Caco-2 (cell line): Measurements from ENCODE around the gene GAS6. TPM values are rescaled to one million over a fixed set of nuclear protein-coding genes. Genes with fewer than 3 reads are reported as not detected.

Experiments
- BruUV-seq: library from RNA; stranded (reverse); fragments of 400-500 nt; replicated peaks from 2 replicates; lab custom pipeline; 2021; lab: Mats Ljungman, UMichigan
- CTCF ChIA-PET: fragments of 300-600 bp; sonication (Branson Sonifier 250); formaldehyde crosslinking; loops from one replicate; lab custom pipeline; 2022; ENCODE audit warnings: antibody characterized with exemption; lab: Charles Lee
- POLR2A ChIA-PET: fragments of 300-600 bp; sonication (Branson Sonifier 250); formaldehyde crosslinking; loops from one replicate; lab custom pipeline; 2022; ENCODE audit warnings: antibody characterized with exemption; lab: Charles Lee
- DNase-seq, 2 experiments: peaks; one replicate each; pipeline versions ENCODE4 v3.0.0 to v3.0.0-alpha.2; 2020 to 2022
- H3K27me3 ChIP-seq: replicated peaks from 2 replicates; pipeline ENCODE4 v1.6.0; 2011; ENCODE audit warnings: low read length; ENCODE audit not compliant: control insufficient read depth, insufficient read depth
- H3K36me3 ChIP-seq: 2 replicates; pipeline ENCODE4 v1.5.1; 2011; ENCODE audit warnings: low read length; ENCODE audit not compliant: control insufficient read depth, insufficient read depth
- H3K4me1 ChIP-seq: fragments of 250-450 bp; sonication (Bioruptor Pico); 2 replicates; pipeline ENCODE4 v1.5.1; 2020; ENCODE audit warnings: mild to moderate bottlenecking
- H3K4me3 ChIP-seq: 2 replicates; pipeline ENCODE4 v1.5.1; 2011; ENCODE audit warnings: low read depth, mild to moderate bottlenecking, control low read depth, low read length
- H3K9me3 ChIP-seq: fragments of 250-450 bp; sonication (Bioruptor Pico); 2 replicates; pipeline ENCODE4 v1.5.1; 2020; ENCODE audit warnings: mild to moderate bottlenecking, moderate library complexity
- H3K27ac Mint-ChIP-seq: one replicate; pipeline ENCODE4 v1.8.0; 2022; ENCODE audit warnings: mixed read lengths; ENCODE audit not compliant: unreplicated experiment
- H3K27me3 Mint-ChIP-seq: one replicate; pipeline ENCODE4 v1.8.0; 2022; ENCODE audit warnings: mixed read lengths; ENCODE audit not compliant: insufficient read depth, unreplicated experiment
- H3K36me3 Mint-ChIP-seq: one replicate; pipeline ENCODE4 v1.8.0; 2022; ENCODE audit warnings: mild to moderate bottlenecking, mixed read lengths; ENCODE audit not compliant: insufficient read depth, unreplicated experiment
- H3K4me1 Mint-ChIP-seq: one replicate; pipeline ENCODE4 v1.8.0; 2022; ENCODE audit warnings: low read depth, mixed read lengths; ENCODE audit not compliant: unreplicated experiment
- H3K4me3 Mint-ChIP-seq: one replicate; pipeline ENCODE4 v1.8.0; 2022; ENCODE audit warnings: mild to moderate bottlenecking, moderate library complexity, mixed read lengths; ENCODE audit not compliant: unreplicated experiment
- H3K9me3 Mint-ChIP-seq: one replicate; pipeline ENCODE4 v1.8.0; 2022; ENCODE audit warnings: mixed read lengths; ENCODE audit not compliant: unreplicated experiment
- intact Hi-C: fragments of 100-400 bp; cut with micrococcal nuclease; formaldehyde crosslinking; loops from one replicate; pipeline ENCODE4 v1.10.0; 2022; ENCODE audit not compliant: unreplicated experiment
- total RNA-seq: library from RNA; stranded (reverse); gene quantifications from 2 replicates; pipeline ENCODE4 v1.2.3, GENCODE V29; 2022
- TF ChIP-seq, protein P1 (sequence below), 2 experiments: fragments of 200-600 bp in 1 of 2; IDR thresholded peaks; 1 replicate in 1 of 2; 2 replicates in 1 of 2; pipeline versions ENCODE4 v1.5.1 to v1.8.0; 2011 to 2022; ENCODE audit warnings: antibody characterized with exemption in 1 of 2, control low read depth in 1 of 2, inconsistent platforms in 1 of 2, low read depth in 1 of 2, low read length in 1 of 2, mild to moderate bottlenecking in 1 of 2, moderate library complexity in 1 of 2; ENCODE audit not compliant: insufficient read depth in 1 of 2, severe bottlenecking in 1 of 2, unreplicated experiment in 1 of 2

The GAS6 gene
- total RNA-seq, 1 experiment from 2014 or later = 34.8 TPM

DNA sequence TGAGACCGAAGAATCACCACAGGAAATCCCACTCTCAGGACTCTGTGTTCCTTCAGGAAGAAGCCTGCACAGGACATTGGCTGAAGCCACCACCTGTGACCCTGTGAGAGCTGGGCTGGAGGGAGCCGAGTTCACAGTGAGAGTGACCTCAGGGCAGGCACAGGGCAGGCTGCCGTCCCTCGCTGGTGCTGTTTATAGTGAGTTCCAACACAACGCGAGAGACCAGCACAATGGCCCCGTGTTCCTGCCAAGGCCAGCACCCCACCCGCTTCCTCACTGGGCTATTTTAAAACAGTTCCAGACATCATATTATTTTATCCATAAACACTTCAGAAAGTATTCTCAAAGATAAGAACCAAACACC is 18.4 kb upstream of the GAS6 start:
- ChIA-PET CTCF (no interaction called here), POLR2A (no interaction called here)
- H3K27me3 Mint-ChIP-seq = peaks cover 6% of the 10 kb centered on the region
- Histone ChIP-seq H3K27me3 (no peaks in the 10 kb centered on the region), H3K36me3 (no peaks in the 10 kb centered on the region), H3K9me3 (0 out of 2 replicates have a peak, but pooled peaks cover under 1% of the 10 kb centered on the region), H3K4me3 (no peak overlapping the region), H3K4me1 (no peaks in the 10 kb centered on the region)
- no peak overlapping the region for H3K4me3 Mint-ChIP-seq
- TF ChIP-seq, protein P1, sequence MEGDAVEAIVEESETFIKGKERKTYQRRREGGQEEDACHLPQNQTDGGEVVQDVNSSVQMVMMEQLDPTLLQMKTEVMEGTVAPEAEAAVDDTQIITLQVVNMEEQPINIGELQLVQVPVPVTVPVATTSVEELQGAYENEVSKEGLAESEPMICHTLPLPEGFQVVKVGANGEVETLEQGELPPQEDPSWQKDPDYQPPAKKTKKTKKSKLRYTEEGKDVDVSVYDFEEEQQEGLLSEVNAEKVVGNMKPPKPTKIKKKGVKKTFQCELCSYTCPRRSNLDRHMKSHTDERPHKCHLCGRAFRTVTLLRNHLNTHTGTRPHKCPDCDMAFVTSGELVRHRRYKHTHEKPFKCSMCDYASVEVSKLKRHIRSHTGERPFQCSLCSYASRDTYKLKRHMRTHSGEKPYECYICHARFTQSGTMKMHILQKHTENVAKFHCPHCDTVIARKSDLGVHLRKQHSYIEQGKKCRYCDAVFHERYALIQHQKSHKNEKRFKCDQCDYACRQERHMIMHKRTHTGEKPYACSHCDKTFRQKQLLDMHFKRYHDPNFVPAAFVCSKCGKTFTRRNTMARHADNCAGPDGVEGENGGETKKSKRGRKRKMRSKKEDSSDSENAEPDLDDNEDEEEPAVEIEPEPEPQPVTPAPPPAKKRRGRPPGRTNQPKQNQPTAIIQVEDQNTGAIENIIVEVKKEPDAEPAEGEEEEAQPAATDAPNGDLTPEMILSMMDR (IDR thresholded peaks at IDR 0.05; ENCODE audit: insufficient read depth in 1 of 2, low read depth in 1 of 2, low read length in 1 of 2, severe bottlenecking in 1 of 2, unreplicated experiment in 1 of 2) = no peak
- H3K27ac Mint-ChIP-seq = no peak overlapping the region
- no peaks in the 10 kb centered on the region for H3K4me1 Mint-ChIP-seq
- intact Hi-C loops = no loop called here
- no TSS peak for BruUV-seq
- no peaks in the 10 kb centered on the region for H3K36me3 Mint-ChIP-seq
- no peaks in the 10 kb centered on the region for H3K9me3 Mint-ChIP-seq
- DNase-seq = no peak

DNA sequence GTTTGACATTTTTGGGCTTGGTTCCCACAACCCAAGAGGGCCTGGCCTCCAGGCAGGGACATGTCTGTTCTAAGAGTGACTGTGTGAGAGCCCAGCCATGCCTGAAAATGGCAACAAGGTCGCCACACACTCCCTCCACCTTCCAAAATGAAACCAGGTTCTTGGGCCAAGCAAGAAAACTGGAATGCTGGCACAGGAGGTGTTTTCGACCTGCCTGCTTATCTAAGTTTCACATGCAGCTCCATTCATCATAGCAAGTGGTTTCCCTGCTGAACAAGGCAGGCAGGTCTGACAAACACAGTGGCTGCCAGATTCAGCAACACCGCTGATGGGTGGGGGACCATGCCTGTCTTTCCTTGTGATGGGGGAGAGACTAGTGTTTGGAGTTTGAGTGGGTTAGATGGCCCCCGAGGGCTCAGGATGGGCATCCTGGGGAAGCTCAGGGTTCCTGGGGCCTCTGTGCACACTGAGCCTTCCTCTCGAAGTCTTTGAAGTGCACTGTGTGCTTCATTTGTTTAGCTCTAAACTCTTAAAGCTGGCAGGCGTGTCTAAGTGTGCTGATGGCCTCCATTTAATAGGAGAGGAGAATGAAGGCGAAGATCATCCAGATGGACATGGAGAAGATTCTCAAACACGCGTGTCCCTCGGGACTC is 17.9 kb upstream of the GAS6 start:
- Histone ChIP-seq H3K36me3 (no peaks in the 10 kb centered on the region), H3K4me3 (no peak overlapping the region), H3K27me3 (no peaks in the 10 kb centered on the region), H3K9me3 (0 out of 2 replicates have a peak, but pooled peaks cover 4% of the 10 kb centered on the region), H3K4me1 (no peaks in the 10 kb centered on the region)
- POLR2A ChIA-PET = no interaction called here
- intact Hi-C loops = no loop called here
- BruUV-seq = no TSS peak
- CTCF ChIA-PET = no interaction called here
- Mint-ChIP-seq H3K9me3 (no peaks in the 10 kb centered on the region), H3K27ac (no peak overlapping the region), H3K4me3 (no peak overlapping the region), H3K4me1 (no peaks in the 10 kb centered on the region), H3K36me3 (no peaks in the 10 kb centered on the region), H3K27me3 (peaks cover 6% of the 10 kb centered on the region)
- TF ChIP-seq, protein P1 (IDR thresholded peaks at IDR 0.05; ENCODE audit: insufficient read depth in 1 of 2, low read depth in 1 of 2, low read length in 1 of 2, severe bottlenecking in 1 of 2, unreplicated experiment in 1 of 2) = no peak
- DNase-seq = no peak

DNA sequence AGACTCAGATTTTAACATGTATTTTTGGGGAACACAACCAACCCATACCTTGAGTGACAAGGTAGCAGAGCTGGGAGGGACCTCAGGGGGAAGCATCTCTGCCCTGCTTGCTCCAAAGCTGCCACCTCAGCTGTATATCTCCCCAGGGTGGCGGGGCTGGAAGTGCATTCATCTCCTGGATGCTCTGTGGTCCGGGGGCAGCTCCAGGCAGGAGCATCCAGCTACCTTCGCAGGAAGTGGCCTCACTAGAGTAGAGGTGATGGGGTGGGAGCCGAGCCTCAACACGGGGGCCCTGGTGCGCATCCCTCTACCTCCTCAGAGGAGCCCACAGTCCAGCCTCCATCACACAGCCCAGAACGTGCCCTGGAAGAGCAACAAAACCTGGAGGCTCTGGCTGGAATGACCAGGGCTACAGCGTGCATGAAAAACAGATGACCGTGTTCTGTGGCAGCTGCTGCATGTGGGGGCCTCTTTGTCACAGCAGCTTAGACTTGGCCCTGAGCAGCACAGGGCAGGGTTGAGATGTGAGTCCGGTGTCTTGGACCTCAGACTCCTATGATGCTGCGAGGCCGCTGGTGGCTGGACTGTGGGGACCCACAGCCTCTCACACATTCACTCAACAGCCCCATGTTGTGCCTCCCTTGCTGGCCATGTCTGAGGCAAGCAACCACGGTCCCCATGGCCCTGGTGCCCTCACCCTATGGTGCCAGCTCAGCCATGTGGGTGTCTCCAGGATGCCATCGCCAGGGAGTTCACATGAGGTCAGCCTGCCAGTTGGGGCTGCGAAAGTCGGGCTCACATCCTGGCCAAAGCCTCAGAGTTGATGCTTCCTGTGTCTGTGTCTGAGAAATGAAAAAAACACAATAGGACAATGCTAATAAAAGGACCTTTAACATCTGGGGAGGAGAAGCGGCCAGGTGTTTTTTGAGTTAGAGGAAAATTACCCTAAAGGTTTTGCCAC is 17.1 kb upstream of the GAS6 start:
- no TSS peak for BruUV-seq
- DNase-seq = no peak
- TF ChIP-seq, protein P1 (IDR thresholded peaks at IDR 0.05; ENCODE audit: insufficient read depth in 1 of 2, low read depth in 1 of 2, low read length in 1 of 2, severe bottlenecking in 1 of 2, unreplicated experiment in 1 of 2) = no peak
- Mint-ChIP-seq H3K4me3 (no peak overlapping the region), H3K4me1 (no peaks in the 10 kb centered on the region), H3K9me3 (no peaks in the 10 kb centered on the region), H3K27me3 (peaks cover 3% of the 10 kb centered on the region), H3K36me3 (no peaks in the 10 kb centered on the region), H3K27ac (no peak overlapping the region)
- POLR2A ChIA-PET = no interaction called here
- CTCF ChIA-PET = no interaction called here
- no peaks in the 10 kb centered on the region for H3K36me3 ChIP-seq
- 0 out of 2 replicates have a peak, but pooled peaks cover 4% of the 10 kb centered on the region for H3K9me3 ChIP-seq
- H3K27me3 ChIP-seq = no peaks in the 10 kb centered on the region
- no peaks in the 10 kb centered on the region for H3K4me1 ChIP-seq
- no peak overlapping the region for H3K4me3 ChIP-seq
- intact Hi-C loops = no loop called here
